ENCODE data around the gene ABCA1.
"Not testable (repeated sequence)": the region's sequence is repeated elsewhere in the genome, so short reads cannot be mapped to it uniquely, and the experiment has no call there.

Gene ABCA1

DNA sequence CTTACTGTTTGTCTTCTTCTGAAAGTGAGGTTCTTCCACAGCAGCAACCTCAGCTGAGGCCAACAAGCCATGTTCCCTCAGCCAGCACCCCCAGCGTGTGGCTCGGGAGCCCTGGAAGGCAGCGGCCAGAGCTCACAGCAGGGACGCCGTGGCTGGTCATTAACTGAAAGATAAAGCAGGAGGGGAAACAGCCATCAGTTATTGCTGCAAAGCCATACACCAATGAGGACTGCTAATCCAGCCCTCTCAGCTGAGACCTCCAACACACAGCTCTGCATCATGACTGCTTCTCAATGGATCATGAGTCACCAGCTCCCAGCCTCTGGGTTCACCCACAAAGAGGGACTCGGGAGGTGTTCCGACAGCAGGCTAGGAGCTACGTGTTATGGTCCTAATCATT is 24.3 kb downstream of the ABCA1 start:
- DNase-seq: no peak

DNA sequence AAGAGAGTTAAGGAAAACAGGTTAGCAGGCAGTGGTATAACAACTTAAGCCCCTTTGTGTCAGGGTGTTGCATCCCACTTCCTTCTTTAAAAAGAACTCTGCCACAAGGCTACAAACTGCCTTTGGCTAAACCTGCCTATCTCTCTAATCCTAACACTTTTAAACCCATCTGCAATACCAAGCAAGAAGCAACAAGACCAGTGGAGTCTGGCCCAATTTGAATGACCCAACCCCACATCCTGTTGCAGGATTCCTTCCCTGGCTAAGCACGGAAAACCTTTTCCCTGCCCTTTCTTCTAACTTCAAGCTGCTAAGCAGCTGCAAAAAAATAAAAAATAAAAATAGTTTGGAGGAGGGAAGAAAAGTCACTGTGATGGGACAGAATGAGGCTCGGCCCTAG is 27.1 kb downstream of the ABCA1 start:
- DNase-seq: no peak

DNA sequence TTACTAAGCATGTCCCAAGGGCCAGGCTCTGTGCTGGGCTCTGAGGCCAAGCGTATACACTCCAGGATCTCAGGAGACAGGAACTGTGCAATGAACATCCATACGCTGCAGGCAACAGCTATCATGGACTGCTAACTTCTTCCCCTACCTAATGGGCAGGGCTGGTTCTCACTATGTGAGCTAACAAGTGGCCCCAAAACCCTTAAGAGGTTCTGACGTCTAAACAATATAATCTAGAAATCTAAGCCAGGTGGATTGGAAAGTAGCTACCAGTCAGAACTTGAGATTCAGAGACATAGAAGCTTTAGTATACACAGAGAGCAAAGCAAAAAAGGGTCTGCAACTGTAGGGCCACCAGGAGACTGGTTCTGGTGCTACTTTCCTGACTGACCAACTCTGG is 27.6 kb downstream of the ABCA1 start:
- DNase-seq: no peak

DNA sequence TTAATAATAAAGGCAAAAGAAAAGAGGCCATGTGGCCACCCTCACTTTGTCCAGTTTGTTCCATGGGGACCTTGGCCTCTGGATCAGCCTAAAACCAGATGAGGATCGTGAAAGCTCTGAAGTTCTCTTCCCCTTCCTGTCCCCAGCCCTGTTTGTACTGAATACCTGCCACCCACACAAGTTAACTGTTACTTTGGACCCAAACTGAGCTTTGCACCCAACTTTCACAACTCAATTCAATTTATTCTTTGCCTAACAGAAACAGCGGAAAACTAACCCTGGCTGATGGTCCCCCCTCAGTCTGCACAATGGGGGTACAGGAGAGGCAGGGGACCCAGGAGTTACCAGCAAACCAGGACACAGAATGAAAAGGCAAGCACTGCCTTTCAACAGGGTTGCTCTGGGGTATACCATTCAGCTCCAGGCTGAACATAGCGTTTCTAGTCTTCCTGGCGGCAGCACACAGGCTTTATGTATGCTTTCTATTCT is 28.2 kb downstream of the ABCA1 start:
- no peak for DNase-seq

DNA sequence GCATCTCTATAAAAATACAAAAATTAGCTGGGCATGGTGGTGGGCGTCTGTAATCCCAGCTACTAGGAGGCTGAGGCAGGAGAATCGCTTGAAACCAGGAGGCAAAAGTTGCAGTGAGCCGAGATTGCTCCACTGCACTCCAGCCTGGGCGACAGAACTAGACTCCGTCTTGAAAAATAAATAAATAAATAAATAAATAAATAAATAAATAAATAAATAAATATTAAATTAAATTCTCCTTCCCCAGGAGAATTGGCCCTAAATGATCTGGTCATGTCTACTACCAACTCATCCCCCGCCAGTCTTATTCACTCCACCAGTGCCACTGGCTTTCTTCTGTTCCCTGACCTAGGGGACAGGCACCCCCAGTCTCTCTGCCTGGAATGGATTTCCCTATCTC is 29.6 kb downstream of the ABCA1 start:
- not testable (repeated sequence) for DNase-seq

DNA sequence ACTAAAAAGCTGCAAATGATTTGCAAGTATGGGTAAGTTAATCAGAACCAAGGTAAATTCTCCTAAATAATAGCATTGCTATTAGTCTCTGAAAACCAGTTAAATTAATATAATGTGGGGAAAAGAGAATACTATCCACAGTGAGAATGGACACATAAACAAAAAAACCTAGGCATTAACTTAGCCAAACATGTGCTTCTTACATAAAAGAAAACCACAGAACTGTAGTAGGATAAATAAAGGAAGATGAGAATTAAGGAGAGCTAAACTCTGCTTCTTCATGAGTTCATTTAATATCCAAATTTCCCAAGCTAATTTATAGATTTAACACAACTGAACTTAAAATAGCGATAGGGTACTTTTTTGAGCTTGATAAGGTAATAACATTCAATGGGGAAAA is 31.8 kb downstream of the ABCA1 start:
- no peak for DNase-seq

DNA sequence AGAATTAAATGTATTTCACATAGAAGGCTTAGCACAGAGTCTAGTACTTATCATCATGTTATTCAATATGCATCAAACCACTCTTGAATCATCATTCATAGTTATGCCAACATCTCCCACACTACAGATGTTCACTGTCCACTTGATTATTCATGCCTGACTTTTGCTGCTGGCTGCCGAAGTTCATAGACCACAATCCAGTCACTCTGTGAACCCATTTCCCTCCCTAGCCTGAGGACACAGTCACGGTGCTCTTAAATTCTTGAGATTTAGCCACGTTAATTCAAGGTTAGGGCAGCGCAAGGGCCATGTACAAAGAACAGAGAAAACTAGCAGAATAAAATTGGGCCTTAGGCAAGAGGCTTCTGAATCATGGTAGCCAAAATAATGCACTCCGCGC is 32.4 kb downstream of the ABCA1 start:
- no peak for DNase-seq

DNA sequence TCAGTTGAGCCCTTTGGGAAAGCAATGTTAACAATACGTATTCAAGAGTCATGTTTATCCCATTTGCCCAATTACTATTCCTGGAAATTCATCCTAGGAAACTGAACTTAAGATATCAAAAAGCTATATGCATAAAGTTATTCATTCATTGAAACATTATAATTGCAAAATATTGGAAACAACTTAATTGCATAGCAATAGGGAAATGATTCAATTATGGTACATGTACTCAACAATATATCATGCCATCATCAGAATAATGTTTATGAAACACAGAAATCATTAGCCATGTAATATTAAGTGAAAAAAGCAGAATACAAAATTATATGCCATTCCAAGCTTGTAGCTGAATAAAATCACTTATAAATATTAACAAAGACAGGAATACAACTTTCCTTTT is 35.3 kb downstream of the ABCA1 start:
- no peak for DNase-seq

DNA sequence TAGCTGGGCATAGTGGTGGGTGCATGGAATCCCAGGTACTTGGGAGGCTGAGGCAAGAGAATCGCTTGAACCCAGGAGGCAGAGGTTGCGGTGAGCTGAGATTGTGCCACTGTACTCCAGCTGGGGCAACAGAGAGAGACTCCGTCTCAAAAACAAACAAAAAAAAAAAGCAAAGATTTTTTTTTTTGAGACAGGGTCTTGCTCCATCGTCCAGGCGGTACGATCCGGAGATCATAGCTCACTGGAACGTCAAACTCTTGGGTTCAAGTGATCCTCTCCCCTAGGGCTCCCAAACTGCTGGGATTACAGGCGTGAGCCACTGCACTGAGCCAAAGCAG is 37.6 kb downstream of the ABCA1 start:
- DNase-seq: no peak

DNA sequence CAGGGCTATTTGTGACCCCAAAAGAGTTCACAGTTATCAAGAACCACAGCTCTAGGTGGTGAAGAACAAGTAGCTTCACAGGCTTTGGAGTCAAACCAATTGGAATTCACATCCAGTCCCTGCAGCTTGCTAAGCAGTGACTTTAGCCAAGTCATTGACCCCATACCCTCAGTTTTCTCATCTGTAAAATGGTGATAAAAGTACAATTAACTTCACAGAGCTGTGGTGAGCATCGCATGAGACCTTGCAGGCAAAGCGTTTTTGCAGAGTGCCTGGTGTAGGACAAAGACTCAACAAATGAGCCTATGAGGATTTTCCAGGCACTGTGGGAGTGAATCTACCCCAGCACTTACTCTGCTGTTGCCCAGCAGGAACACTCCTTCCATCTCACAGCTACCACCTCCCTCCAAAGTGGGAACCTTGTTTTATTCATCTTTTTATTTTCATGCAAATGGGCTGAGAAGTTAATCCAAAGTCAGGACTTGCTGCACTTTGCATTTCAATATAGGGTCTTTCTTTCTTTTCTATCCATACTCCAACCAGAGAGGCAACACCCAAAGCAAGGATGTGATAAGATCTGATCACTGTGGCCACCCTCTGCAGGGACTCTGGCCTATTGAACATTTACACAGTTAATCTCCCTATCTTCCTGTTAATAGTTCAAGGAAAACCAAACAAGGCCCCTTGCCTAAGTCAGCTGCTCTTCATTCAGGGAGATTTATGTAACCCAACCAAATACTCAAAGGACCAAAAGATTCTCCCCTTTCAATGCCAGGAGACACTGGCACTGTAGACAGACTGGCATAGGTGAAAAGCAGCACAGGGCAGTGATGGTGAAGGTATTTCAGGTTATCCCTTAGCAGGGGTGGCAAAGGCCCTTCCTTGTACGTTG is 41.9 kb downstream of the ABCA1 start:
- no peak for DNase-seq

DNA sequence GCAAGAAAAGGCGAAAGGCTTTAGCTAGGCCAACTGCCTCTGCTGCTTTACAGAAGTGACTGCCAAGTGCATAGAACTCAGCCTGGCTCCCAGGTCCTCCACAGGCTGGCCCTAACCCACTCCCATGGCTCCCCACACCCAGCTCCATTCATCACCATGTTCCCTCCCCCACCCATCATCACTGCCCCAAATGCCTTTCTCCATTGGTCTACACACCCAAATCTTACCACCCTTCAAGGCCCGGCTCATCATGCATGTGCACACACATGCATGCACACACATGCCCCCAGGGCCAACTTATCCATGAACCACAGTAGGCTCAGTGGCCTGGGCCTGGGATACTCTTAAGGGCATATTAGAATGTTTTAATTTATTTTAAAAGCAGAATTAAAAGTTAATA is 44.8 kb downstream of the ABCA1 start:
- DNase-seq: no peak

DNA sequence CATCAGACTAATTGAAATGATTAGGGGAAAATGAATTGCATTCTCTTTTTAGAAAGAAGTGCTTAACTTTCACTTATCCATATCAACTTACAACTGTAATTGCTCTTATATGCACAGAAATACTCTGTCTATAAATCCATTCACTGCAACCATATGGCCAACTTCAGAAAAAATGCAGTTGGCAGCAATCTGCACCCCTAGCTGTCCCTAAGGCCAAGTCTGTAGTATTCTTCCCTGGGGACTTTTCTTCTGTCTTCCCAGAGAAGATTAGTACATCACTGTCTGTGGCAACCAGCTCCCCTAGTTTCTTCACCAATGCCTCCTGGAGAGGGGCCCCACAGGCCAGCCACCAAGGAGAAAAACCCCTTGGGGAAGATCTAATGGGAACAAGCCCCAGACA is 45.4 kb downstream of the ABCA1 start:
- no peak for DNase-seq

DNA sequence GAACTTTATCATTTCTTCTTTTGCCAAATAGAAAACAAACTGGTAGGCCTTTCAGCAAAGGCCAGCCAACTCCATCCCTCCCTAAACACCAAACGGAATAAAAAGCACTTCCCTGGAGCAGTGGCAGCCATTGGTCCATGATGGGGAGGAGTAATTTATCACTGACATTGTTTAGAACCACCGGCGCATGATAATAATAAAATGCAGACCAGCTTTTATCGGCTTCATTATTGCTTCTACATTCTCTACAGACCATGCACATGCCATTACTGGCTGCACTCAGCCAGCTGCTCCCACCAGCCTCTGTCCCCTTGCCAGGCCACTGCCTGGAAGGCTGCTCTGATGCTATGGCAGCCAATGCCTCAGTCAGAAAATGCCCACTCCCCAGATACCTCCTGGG is 45.9 kb downstream of the ABCA1 start:
- no peak for DNase-seq

DNA sequence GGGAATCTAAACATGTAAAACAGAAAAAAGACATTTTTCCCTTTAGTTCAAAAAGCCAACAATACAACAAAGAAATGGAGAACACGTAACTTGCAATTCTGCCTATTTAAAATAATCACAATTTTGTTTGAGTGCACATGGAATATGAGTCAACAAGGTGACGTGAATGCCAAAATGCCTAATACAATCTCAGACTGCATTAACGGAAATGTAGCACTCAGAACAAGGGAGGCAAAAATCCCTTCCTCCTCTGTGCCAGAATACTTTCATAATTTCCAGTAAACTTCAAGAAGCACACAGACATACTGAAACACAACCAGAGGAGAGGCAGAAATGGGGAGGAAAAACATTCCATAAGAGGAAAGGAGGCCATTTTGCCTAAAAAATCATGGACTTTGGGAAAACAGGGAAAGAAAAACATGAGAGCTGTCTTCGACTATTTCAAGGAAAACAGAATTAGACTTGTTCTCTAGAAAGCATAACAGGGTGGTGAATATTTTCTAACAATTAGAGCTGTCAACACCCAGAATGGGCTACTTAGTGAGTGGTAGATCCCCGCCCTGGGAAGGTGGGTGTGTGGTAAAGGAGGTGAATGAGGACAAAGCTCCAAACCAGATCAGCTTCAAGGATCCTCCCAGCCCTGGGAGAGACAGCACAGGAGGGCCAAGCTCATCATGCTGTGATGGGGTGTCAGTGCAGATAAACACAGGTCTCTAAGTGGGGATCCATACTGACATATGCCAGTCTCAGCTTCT is 48.2 kb downstream of the ABCA1 start:
- no peak for DNase-seq

DNA sequence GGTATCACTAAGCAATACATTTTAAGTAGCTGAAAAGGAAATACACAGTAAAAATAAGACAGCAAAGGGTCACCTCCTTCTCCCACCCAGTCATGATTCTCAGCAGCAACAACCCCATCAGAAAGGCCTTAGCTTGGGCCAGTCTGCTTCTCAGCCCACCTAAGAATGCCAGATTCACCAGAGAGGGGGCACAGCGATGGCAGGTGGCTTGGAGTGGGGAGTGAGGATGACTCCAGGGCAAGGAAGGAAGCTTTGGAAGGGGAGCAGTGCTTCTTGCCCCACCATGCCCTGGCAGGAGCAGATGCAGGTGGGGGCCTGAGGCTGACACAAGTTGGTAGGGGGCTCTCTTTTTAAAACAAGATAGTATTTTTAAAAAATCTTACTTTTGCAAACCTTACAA is 51.4 kb downstream of the ABCA1 start:
- no peak for DNase-seq

DNA sequence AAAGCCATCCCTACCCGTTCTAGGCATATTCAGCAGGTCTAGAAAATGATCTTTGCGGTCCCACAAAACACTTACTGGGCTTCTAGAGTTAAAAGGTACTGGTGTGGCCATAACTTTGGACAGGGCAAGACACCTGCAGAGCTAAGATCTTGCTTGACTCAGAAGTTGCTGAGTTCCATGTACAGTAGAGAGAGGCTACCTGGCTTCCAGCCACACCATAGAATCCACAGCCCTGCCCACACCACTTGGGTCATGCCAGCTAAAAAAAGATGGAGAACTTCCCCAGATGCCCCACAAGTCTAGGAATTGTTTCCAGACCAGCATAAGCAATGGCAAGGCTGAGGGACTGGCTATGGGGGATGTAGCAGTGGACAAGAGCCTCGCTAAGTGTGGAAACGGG is 52.1 kb downstream of the ABCA1 start:
- no peak for DNase-seq

DNA sequence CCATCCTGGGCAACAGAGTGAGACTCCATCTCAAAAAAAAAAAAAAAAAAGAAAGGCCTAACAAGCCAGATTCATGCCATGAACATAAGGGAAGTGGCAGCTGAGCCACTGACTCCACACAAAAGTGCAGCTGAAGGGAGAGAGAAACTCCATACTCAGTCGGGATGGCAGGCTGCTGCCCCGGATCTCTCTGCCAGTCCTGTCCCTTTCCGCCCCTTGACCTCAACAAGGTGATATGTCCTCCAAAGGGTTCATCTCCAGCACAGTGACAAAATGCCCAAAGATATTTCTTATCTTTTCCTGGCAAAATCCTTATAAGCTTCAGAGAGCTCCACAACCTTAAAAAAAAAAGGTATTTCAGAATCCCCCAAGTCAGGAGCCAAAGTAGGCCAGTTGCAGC is 52.6 kb downstream of the ABCA1 start:
- no peak for DNase-seq

DNA sequence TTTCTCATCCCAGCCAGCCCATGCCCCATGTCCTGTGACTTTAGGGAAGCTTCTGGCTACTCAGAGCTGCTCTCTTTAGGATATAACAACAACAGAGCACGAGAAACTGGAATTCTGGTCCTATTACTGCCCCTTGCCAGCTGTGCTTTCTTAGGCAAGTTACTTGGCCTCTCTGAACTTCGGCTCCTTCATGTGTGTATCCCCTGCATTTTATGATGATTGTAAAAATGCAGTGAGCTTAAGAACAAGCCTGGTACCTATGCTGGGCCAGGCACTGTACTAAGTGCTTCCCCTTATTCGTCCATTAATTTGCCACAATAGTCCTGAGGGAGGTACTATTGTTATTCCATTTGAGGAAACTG is 54.5 kb downstream of the ABCA1 start:
- no peak for DNase-seq

DNA sequence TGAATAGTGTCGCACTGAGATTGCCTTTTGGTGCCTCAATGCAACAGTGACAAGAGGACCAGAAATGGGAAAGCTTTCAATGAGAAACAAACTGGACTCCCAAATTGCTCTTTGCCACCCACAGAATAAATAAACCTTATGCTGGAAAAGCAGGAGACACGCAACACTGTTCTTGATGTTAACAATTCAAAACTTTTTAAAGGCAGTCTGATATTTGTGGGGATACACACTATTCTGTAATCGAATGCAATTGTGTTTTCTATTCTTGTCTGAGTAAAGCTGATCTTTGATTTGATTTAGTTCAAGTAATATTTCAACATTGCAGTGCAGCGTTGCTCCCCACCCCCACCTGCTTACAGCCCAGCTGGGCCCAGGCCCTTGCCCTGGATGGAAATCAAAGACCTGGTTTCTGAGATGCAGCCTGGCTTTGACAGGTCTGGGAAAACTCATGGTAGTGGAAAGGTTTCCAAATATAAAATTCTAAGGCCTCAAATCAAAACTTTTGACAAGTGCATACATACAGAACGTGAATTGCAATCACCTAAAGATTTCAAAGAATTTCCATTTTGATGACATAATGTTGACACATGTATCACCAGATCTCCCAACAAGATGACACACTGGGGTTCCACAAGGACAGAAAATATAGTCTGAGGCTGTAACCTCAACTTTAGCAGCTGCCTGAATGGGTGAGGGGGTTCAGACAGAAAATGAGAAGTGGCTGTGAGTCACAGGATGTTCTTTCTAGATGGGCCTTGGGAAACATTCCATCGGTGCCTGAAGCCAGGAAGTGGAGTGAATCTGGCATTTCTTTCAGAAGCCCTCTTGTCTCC is 55.1 kb downstream of the ABCA1 start:
- DNase-seq: no peak

DNA sequence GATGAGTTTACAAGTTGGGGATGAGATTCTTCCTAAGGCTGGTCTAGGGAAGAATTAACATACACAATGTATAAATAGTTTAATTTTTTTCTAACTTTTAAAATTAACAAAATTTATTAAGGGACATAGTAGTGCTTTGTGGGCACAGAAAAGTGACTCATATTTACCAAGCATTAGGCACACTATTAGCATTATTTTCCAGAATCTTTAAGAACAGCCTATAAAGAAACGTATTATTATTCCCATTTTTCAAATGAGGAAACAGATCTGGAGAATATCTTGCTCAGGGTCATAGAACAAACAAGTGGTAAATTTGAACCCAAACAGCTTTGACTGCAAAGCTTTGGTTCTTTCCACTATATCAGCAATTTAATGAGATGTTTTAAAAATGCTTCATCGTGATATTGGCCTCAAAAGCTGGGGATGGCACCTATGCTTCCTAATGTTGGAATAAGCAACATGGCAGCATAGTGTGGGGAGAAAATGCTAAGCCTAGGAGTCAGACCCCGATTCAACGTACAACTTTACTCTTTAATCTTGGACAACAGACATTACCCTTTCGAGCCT is 55.9 kb downstream of the ABCA1 start:
- DNase-seq: no peak

DNA sequence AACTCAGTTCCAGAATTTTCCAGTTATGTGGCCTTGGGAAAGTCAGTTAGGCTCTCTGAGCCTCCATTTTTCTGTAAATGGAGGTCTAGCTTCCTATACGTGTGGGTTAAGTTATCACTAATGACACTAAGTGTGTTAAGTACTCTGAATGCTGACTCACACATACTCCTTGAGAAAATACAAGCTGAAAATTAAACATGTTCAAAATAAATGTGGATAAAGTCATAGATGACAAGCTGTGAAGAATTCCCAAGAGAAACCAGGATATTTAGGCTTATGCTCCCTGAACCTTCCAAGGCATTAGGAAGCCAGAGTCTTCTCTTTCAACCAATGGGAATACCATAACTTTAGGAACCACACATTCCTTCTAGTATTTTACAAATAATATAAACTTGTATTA is 58.1 kb downstream of the ABCA1 start:
- DNase-seq: no peak

DNA sequence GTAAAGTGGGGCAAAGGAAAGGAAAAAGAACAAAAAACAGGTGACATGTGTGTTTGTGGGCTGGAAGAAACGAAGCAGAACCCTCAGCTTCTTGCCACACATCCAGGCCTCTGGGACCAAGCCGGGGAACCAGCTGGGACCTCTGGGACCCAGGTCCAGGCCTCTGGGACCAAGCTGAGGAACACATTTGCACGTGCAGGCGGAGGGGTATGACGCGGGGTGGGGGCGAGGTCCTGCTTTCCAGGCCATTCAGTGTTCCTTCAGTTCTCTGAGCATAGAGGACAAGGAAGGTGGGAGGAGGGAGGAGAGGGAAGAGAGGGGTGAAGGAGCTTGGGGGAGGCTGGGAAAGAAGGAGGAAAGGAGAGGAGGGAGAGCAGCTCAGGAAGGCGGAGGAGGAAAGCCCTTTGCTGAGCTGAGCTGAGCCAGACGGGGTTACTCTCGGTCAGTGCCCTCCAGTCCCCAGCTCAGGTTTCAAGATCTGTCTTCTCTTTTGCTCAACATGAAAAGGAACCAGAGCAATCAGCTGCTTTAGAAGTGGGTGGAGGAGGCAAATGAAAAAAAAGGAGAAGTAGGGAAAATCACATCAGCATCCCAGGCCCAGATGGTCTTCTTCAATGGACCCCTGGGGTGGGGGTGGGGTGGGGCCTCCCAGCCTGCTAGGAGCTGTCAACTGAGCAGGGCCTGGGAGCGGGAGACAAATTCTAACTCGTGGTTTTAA is 59.1 kb downstream of the ABCA1 start:
- no peak for DNase-seq

DNA sequence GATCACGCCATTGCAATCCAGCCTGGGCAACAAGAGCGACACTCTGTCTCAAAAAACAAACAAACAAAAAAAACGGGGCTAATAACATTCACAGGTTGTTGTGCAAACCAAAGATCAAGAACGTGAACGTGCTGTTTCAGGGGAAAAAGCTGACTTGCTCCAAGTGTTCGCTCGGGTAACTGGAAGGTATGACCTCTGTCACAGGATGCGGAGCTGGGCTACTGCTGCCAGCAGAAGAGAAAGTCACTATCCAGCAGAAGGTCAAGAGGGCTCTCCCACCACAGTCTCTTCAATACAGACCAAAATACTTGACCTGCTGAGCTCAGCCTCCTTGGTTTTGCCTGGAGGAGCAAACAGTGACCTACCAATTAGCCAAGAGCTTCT is 59.7 kb downstream of the ABCA1 start:
- no peak for DNase-seq

Measured in NCI-H526 treated with DMSO at 0.1 percent for 48 hours (cell line).